HG02885 (cell line): ENCODE measurements around the gene TMEM205.
"Not testable (repeated sequence)": the region's sequence is repeated elsewhere in the genome, so short reads cannot be mapped to it uniquely, and the experiment has no call there.

Experiments
- ATAC-seq: cut with Tn5 transposase; IDR thresholded peaks from one replicate; pipeline ENCODE4 v1.9.1; 2021; ENCODE audit warnings: mild to moderate bottlenecking; ENCODE audit not compliant: unreplicated experiment, poor library complexity

The TMEM205 gene

DNA sequence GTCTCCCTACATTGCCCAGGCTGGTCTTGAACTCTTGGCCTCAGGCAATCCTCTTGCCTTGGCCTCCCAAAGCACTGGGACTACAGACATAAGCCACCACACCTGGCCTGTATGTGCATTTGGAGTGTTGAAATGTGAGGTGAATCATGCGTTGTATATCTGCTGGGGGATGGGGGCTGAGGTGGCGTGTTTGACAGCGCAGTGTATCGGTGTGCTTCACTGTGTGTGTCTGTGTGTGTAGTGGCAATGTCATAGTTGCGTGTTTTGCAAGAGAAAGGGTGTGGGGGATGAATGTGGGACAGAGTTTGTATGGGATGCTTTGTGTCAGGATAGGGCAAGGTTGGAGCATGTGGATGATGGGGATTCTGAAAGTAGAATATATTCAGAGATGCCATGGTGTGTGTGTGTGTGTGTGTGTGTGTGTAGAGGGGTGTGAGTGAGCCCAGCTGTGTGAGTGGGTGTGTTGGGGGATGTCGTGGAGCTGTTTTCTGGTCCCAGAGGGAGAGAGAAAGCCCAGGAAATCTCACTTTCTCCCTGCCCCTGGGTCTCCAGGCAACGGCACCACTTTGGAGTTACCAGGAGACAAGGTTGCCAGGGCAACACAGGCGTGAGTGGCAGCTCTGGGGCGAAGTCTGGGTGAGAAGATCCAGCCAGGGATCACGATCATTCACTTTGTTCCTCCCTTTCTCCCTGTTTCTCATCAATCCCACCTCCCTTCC is 27.3 kb upstream of the TMEM205 start:
- no peak for ATAC-seq

DNA sequence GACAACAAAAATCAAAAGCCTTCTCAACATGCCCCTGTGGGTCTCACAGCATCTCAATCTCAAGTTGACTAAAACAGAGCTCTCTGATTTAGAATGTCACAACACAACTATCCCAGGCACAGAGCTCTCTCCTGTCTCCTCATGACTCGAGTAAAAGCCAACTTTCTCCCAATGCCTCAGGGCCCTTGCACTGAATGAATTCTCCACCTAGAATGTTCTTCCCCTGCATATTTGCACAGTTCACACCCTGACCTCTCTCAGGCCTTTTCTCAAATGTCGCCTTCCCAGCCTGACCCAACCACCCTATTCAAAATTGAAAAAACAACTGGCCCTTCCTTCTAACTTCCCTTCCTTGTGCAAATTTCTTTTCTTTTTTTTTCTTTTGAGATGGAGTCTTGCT is 24.7 kb upstream of the TMEM205 start:
- ATAC-seq, result no peak

DNA sequence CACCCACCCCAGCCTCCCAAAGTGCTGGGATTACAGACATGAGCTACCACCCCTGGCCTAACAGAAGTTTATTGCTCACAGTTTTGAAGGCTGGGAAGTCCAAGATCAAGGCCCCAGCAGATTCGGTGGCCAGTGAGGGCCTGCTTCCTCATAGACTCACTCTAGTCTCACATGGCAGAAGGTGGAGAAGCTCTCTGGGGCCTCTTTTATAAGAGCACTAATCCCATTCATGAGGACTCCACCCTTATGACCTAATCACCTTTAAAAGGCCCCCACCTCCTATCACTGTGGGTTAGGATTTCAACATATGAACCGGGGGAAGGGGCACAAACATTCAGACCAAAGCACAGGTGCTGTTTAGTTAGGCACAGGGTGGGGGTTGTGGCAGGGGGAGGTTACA is 21.5 kb upstream of the TMEM205 start:
- no peak for ATAC-seq

DNA sequence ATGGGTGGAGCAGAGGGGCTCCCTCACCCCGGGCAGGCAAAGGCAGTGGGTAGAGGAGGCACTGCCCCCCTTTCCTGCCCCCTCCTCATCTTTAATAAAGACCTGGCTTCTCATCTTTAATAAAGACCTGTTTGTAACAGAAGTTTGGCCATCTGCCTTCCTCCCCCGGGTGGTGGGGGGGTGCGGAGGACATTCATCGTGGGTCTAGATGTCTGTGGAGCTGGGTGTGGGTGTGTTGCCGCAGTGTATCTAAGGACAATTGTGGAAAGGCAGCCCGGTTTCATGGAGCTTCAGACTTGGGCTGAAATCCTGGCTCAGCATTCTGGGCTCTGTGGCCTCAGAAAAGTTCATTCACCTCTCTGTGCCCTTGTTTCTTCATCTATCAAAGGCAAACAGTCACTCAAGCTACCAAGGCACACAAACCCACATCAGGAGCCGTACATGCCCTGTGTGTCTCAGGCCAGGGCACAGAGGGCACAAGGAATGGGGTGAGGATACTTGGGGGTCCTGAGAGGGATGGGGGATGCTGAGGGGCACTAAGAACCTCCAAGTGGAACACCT is 19.6 kb upstream of the TMEM205 start:
- no peak for ATAC-seq

DNA sequence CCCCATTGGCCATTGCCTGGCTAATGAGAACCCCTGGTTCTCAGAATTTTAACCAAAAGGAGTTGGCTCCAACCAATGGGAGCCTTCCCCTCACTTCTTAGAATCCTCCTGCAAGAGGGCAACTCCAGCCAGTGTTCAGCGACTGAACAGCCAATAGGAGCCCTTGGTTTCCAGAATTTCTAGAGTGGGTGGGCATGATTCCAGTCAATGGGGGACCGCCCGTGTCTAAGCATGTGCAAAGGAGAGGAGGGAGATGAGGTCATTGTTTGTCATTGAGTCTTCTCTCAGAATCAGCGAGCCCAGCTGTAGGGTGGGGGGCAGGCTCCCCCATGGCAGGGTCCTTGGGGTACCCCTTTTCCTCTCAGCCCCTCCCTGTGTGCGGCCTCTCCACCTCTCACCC is 18.9 kb upstream of the TMEM205 start:
- ATAC-seq, result no peak

DNA sequence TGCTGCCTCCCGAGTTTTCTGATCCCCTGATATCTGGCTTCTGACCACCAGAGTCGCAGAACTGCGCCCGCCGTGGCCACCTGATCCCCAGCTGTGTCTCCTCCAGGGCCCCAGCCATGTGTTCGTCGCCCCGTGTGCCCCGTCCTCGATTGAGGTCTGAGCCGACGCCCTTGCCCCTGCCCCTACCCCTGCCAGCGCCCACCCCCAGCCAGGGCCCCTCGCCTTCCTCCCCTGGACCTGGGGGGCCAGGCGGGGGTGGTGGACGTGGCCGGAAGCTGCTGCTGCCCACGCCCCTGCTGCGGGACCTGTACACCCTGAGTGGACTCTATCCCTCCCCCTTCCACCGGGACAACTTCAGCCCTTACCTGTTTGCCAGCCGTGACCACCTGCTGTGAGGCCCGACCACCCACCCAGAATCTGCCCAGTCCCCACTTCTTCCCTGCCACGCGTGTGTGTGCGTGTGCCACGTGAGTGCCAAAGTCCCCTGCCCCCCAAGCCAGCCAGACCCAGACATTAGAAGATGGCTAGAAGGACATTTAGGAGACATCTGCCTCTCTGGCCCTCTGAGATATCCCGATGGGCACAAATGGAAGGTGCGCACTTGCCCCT is 18.3 kb upstream of the TMEM205 start:
- no peak for ATAC-seq

DNA sequence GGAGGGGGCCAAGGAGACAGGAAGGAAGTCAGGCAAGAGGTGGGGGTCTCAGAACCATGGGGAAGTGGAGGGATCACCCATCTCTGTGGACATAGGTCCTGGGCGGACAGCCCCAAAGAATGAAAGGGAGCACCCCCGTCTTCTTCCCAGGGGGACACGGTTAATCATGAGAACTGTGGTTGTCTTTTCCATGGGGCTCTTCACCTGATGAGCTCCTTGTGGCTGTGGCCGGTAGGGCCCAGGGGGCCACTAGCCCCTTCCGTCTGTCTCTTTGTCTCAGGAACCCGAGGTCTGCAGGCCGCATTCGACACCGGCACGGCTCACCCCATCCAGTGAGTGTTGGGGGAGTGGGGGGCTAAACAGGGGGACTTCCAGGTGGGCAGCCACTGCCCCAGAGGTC is 17.8 kb upstream of the TMEM205 start:
- no peak for ATAC-seq

DNA sequence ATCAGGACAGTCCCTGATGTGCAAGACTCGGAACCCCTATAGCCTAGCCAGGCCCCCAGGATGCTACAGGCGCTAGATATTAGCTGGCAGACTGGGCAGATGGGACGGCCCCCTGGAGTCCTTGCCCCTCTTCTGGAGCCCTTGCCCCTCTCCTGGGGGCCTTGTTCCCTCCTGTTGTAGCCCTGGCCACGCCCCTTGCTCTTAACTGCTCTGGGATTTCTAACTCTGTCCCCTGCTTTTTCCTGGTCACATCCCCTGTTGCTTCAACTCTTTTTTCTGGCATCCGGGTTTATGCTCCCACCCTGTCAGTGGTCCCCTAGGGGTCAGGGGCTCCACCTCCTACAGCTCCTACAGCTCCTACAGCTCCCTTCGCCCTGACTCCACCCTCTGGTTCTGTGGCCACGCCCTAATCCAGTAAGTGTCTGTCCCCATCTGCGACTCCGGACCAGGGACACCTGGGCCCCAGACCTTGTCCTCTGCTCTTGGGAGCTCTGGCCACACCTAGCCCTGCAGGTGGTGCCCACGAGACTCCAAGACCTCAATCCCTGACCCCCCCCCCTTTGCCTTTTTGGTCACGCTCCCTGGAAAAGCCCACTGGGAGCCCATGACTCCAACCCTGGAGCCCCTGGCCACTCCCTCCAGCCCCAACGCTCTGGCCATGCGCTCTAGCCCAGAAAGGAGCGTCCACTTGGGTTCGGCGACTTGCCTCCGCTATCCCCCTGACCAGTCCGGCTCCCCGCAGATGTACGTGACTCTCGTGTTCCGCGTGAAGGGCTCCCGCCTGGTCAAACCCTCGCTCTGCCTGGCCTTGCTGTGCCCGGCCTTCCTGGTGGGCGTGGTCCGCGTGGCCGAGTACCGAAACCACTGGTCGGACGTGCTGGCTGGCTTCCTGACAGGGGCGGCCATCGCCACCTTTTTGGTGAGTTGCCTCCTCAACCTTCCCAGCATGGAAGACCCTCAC is 16.0 kb upstream of the TMEM205 start:
- ATAC-seq, result no peak

DNA sequence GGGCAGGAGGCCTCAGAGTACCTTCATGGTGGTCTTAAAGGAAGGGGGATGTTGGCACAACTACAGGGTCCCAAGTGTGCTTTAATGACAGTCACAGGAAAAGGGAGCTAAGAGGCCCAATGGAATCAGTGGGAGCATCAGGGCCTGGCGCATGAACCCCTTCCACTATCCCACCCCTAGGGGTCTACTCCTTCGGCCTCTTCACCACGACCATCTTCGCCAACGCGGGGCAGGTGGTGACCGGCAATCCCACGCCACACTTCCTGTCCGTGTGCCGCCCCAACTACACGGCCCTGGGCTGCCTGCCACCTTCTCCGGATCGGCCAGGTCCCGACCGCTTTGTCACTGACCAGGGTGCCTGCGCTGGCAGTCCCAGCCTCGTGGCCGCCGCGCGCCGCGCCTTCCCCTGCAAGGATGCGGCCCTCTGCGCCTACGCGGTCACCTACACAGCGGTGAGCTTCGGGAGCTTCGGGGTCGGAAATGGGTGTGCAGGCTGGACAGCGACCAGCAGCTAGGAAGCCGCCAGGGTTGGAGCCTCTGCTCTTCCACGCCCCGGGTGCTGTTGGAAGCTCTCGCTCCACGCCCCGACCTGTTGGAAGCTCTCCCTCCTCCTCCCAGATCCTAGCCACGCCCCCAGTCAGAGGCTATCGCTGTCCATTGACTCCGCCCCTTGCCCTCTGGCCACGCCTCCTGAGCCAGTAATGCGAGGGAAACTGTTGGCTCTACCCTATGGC is 15.1 kb upstream of the TMEM205 start:
- ATAC-seq, result no peak

DNA sequence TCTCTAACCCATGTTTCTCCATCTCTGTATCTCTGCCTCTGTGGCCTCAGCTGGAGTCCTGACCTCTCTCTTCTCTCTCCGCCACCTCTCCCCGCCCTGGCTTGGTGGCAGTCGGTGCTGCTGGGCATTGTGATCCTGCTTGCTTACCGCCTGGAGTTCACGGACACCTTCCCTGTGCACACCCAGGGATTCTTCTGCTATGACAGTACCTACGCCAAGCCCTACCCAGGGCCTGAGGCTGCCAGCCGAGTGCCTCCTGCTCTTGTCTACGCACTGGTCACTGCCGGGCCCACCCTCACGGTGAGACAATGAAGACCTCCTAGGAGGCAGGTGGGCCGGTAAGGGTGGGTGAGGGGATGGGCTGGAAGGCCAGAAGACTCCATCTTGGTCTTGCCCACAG is 13.4 kb upstream of the TMEM205 start:
- ATAC-seq, result no peak

DNA sequence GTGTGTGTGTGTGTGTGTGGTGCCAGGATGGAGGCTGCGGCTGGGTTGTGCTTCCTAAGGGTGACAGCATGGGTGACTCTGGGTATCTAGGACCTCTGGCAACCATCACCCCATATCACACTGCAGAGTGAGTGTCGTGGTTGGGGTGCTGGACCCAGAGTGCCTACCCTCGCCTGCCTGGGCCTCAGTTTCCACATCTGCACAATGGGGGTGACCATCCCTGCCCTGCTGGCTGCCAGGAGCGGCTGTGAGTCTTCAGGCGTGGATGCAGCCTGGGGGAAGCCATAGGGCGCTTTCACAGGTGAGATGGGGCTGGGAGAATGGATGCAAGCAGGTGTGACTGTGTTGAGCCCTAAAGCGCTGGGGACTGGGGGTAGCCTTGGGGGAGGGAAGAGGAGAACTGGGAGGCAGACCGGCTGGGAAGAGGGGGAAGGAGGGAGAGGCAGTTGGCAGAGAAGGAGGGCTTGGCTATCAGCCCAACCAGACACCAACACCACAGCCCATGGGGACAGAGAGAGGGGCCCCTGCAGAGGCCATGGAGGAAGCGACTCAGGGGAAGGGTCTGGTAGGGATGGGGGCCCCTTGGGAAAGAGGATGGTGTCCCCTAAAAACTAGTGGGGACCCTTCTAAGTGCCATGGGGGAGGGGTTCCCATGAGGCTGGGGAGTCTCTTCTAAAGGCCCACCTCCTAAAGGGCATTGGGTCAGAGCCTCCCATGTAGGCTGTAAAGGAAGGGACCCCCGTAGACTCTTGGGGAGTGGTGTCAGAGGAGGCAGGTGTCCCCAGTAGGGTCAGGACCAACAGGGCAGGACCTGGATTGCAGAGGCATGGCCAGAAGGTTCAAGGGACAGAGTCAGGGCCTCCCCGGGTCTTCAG is 10.8 kb upstream of the TMEM205 start:
- ATAC-seq, result no peak

DNA sequence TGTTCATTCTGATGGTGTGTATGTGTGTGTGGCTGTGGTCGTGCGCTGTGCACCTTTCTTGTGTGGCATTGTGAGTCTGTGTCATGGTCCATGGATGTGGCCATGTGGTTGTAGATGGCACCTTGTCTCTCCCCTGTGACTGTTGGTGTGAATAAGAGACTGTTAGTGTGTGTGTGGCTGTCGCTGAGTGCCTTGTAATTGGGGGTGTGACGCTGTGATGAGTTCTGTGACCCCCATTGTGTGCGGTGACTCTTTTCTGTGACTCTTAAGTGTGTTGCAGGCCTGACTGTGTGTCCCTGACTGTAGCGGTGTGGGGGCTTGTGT is 10.0 kb upstream of the TMEM205 start:
- no peak for ATAC-seq

DNA sequence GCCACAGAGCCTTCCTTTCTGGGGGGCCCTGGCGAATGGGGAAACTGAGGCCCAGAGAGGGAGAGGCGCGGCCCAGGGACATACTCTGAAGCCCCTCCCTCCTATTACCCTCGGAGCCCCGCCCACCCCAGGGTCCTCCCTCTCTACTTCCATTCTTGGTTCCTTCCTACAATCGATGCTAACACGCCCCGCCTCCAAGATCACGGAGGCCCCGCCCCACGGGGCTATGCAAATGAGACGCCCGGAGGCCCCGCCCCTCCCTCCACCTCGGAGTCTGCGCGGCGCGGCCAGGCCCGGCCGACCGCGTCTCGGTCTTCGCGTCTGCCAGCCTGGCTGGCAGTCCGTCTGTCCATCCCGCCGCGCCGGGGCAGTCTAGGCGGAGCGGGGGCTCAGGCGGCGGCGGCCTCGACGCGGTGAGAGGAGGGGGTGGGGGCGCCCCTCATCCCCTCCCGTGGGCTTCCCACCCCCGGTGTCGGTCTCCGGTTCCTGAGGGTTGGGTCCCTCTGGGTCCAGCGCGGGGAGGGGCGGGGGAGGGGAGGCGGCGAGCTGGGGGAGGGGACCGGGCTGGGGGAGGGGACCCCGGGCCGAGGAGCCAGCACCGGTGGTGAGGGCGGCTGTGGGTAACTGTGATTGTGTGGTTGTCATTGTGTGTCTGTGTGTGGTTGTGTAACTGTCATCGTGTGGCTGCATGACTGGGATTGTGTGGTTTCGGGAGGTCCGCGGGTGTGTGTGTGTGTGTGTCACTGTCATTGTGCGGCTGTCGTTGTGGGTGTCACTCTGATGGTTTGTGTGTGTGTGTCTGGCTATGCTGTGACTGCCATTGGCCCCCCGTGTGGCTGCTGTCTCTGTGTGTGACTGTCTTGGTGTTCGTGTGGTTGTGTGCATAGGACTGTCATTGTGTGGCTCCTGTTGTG is 9.3 kb upstream of the TMEM205 start, which contains the start of gene PLPPR2:
Gene PLPPR2 (plus strand): TSS at position 273 of the 914 bp plus-strand sequence. CDS start 2,242 bp downstream, outside the sequence.
- peak; percentile 44 for ATAC-seq

DNA sequence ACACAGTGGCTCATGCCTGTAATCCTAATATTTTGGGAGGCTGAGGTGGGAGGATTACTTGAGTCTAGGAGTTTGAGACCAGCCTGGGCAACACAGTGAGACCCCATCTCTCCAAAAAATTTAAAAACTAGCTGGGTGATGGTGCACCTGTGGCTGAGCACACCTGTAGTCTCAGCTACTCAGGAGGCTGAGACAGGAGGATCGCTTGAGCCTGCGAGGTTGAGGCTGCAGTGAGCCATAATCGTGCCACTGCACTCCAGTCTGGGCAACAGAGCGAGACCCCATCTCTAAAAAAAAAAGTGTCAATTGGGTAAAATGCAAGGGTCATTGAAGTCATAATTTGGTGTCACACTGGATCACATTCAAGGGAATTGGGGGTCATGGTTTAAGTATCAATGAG is 8.0 kb upstream of the TMEM205 start:
- ATAC-seq, result not testable (repeated sequence)

DNA sequence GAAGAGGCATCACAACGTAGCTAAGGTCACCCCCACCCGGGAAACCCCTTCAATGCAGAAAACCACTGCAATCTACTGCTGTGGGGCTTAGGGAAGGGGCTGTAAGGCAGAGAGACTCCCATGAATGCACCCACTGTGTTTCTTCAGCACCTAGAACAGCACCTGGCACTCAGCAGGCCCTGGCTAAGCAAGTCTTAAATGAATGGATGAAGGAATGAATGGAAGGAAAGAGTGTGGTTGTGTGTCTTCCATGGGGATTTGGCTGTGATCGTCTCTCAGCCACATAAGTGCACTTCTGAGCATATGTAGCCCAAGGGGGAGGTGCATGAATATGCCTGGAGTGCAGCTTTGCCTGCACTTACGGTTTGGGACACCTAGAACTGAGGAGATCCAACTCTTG is 3.1 kb upstream of the TMEM205 start:
- no peak for ATAC-seq

DNA sequence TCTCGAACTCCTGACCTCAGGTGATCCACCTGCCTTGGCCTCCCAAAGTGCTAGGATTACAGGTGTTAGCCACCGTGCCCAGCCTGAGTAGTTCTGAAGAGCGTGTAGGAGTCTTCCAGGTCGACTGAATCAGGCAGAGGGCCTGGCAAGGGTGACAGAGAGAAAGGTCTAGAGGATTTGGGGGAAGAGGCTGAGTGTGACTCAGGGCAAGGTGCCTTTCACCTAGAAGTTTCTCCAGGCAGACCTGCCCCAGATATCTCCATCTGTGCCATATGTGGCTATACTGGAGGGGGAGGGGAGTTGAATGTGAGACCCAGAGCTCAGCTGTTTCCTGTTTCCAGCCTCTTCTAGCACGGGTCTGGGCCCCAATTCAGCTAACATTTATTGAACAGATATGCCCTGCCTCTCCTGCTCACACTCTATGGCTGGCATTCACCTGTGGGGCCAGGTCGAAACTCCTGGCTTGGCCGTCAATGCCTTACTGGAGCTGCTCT is 1.5 kb upstream of the TMEM205 start:
- no peak for ATAC-seq

DNA sequence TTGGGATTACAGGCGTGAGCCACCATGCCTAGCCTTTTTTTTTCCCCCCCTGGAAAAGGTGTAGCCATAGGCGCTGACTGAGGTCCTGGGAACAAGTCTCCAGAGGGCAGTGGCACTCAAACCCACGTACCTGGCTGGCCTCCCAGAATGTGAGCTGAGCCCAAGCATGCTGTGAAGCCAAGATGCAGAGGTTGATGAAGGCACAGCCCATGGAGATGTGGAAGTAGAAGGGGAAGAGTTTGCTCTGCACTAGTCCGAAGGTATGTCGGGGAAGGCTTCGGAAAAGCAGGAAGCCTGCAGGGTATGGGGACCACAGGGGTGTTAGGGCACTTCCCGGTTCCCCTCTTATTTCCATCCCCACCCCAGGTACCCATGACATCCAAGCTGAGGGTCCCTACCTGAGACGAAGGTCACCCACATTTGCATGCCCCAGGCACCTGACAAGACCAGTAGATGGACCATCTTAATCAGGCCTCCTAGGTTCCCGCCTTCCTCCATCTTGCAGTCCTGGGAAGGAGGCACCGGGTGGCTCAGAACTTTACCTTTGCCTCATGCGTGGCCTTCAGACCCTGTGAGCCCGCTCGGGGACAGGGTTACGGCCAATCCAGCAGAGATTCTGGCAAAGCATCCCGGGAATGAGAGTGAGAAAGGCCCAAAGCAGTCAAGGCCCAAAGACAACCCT is 805 bp downstream of the TMEM205 start:
- no peak for ATAC-seq

DNA sequence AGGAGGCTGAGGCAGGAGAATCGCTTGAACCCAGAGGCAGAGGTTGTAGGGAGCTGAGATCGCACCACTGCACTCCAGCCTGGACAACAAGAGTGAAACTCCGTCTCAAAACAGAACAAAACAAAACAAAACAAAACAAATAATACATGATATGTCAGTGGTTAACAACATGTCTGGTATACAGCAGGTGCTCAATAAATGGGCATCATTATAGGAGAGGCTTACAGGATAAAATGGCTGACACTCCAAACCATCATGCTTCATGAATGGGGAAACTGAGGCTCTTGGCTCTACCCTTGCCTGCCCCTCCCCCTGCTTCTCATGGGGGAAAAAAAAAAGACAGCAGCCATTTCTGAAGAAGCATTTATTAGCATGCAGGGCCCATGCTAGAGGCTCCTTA is 3.6 kb downstream of the TMEM205 start:
- ATAC-seq, result no peak
